IMR-90 (cell line): ENCODE results near the gene PGK2. TPM values are rescaled to one million over a fixed set of nuclear protein-coding genes. Genes with fewer than 3 reads are reported as not detected.

Experiments used
- ATAC-seq: fragments of 200-7000 bp; cut with Tn5 transposase; 2 replicates; pipeline ENCODE4 v1.9.1; 2020; ENCODE audit warnings: low read depth, mild to moderate bottlenecking, moderate library complexity
- BruUV-seq: library from RNA; stranded (reverse); fragments of 400-500 nt; replicated peaks from 2 replicates; lab custom pipeline; 2021; lab: Mats Ljungman, UMichigan
- CTCF ChIA-PET: fragments of 300-600 bp; formaldehyde crosslinking; extraction: SDS; loops from one replicate; lab custom pipeline; 2021; ENCODE audit warnings: antibody characterized with exemption; lab: Yijun Ruan, JAX
- POLR2A ChIA-PET: fragments of 300-600 bp; sonication (Branson Sonifier 250); formaldehyde crosslinking; loops from one replicate; lab custom pipeline; 2022; ENCODE audit warnings: antibody characterized with exemption; ENCODE audit not compliant: unreplicated experiment; lab: Charles Lee
- DNase-seq: peaks from one replicate; pipeline ENCODE4 v3.0.0; 2013
- H2AFZ ChIP-seq: replicated peaks from 2 replicates; pipeline ENCODE3; 2013; ENCODE audit warnings: low read length, mild to moderate bottlenecking; ENCODE audit not compliant: poor library complexity
- H2AK5ac ChIP-seq: 2 replicates; pipeline ENCODE4 v1.6.1; 2013; ENCODE audit warnings: low read depth, low read length, inconsistent platforms
- H2AK9ac ChIP-seq: replicated peaks from 2 replicates; pipeline ENCODE3; 2013; ENCODE audit warnings: mild to moderate bottlenecking, low read depth, low read length, moderate library complexity; ENCODE audit not compliant: poor library complexity
- H2BK120ac ChIP-seq: 2 replicates; pipeline ENCODE4 v1.6.1; 2013; ENCODE audit warnings: low read depth, low read length, inconsistent platforms
- H2BK15ac ChIP-seq: 3 replicates; pipeline ENCODE4 v1.6.1; 2013; ENCODE audit warnings: low read depth, low read length, inconsistent platforms
- H2BK20ac ChIP-seq: 2 replicates; pipeline ENCODE4 v1.6.1; 2013; ENCODE audit warnings: low read depth, mild to moderate bottlenecking, inconsistent platforms, low read length, moderate library complexity
- H2BK5ac ChIP-seq: 2 replicates; pipeline ENCODE4 v1.6.1; 2013; ENCODE audit warnings: mild to moderate bottlenecking, low read depth, low read length, inconsistent platforms; ENCODE audit not compliant: poor library complexity, severe bottlenecking
- H3K14ac ChIP-seq: replicated peaks from 2 replicates; pipeline ENCODE4 v1.6.1; 2013; ENCODE audit warnings: low read depth, low read length, inconsistent platforms
- H3K18ac ChIP-seq: 2 replicates; pipeline ENCODE4 v1.6.1; 2013; ENCODE audit warnings: low read depth, low read length, control low read depth
- H3K23ac ChIP-seq: 2 replicates; pipeline ENCODE4 v1.6.1; 2013; ENCODE audit warnings: low read depth, low read length, inconsistent platforms
- H3K27ac ChIP-seq: 2 replicates; pipeline ENCODE4 v1.5.1; 2013; ENCODE audit warnings: mild to moderate bottlenecking, control low read depth, low read length; ENCODE audit not compliant: insufficient read depth
- H3K27me3 ChIP-seq: 2 replicates; pipeline ENCODE4 v1.6.1; 2013; ENCODE audit warnings: low read length; ENCODE audit not compliant: control insufficient read depth, insufficient read depth
- H3K36me3 ChIP-seq: 2 replicates; pipeline ENCODE4 v1.6.1; 2013; ENCODE audit warnings: low read length, mixed read lengths; ENCODE audit not compliant: control insufficient read depth, insufficient read depth
- H3K4ac ChIP-seq: 2 replicates; pipeline ENCODE4 v1.6.1; 2013; ENCODE audit warnings: low read depth, low read length, inconsistent platforms
- H3K4me1 ChIP-seq: 2 replicates; pipeline ENCODE4 v1.6.1; 2013; ENCODE audit warnings: low read length, mixed read lengths; ENCODE audit not compliant: control insufficient read depth, insufficient read depth
- H3K4me2 ChIP-seq: 2 replicates; pipeline ENCODE4 v1.6.1; 2013; ENCODE audit warnings: low read depth, mild to moderate bottlenecking, control low read depth, low read length, moderate library complexity
- H3K4me3 ChIP-seq: 2 replicates; pipeline ENCODE4 v1.5.1; 2013; ENCODE audit warnings: low read depth, mild to moderate bottlenecking, control low read depth, low read length, moderate library complexity; ENCODE audit not compliant: insufficient read depth
- H3K56ac ChIP-seq: 2 replicates; pipeline ENCODE4 v1.6.1; 2013; ENCODE audit warnings: low read length, inconsistent platforms; ENCODE audit not compliant: insufficient read depth; ENCODE audit errors: extremely low read depth
- H3K79me1 ChIP-seq, 2 experiments: 2 replicates each; pipeline ENCODE4 v1.6.1; 2013; ENCODE audit warnings: low read length in 2 of 2, inconsistent platforms in 1 of 2, low read depth in 1 of 2
- H3K9ac ChIP-seq: 2 replicates; pipeline ENCODE4 v1.6.1; 2013; ENCODE audit warnings: low read depth, low read length, control low read depth
- H3K9me1 ChIP-seq: 2 replicates; pipeline ENCODE4 v1.6.1; 2013; ENCODE audit warnings: low read length, inconsistent platforms; ENCODE audit not compliant: insufficient read depth
- H3K9me3 ChIP-seq: 2 replicates; pipeline ENCODE4 v1.6.1; 2013; ENCODE audit warnings: low read length; ENCODE audit not compliant: control insufficient read depth, insufficient read depth
- H4K20me1 ChIP-seq: 2 replicates; pipeline ENCODE4 v1.6.1; 2013; ENCODE audit warnings: low read length, inconsistent platforms; ENCODE audit not compliant: insufficient read depth
- H4K5ac ChIP-seq: 2 replicates; pipeline ENCODE4 v1.6.1; 2013; ENCODE audit warnings: mild to moderate bottlenecking, low read depth, low read length, control low read depth
- H4K8ac ChIP-seq, 2 experiments: 2 replicates each; pipeline ENCODE4 v1.6.1; 2013; ENCODE audit warnings: low read depth in 2 of 2, low read length in 2 of 2, control low read depth in 1 of 2, inconsistent platforms in 1 of 2
- H4K91ac ChIP-seq: 2 replicates; pipeline ENCODE4 v1.6.1; 2013; ENCODE audit warnings: low read depth, low read length, inconsistent platforms; ENCODE audit not compliant: insufficient read depth
- BHLHE40 ChIP-seq: fragments of 150-350 bp; IDR thresholded peaks from 2 replicates; pipeline ENCODE4 v1.6.1; 2016; ENCODE audit warnings: mild to moderate bottlenecking, low read depth, low read length
- CEBPB ChIP-seq: IDR thresholded peaks from 2 replicates; pipeline ENCODE4 v1.6.1; 2012; ENCODE audit warnings: low read depth, low read length, improper control_type of control experiment
- CHD1 ChIP-seq: IDR thresholded peaks from 2 replicates; pipeline ENCODE4 v1.6.1; 2012; ENCODE audit warnings: low read depth, low read length, improper control_type of control experiment
- CTCF ChIP-seq: conservative IDR thresholded peaks from 2 replicates; pipeline ENCODE4 v1.5.1; 2012; ENCODE audit warnings: mild to moderate bottlenecking, low read depth, low read length, improper control_type of control experiment
- ELK1 ChIP-seq: fragments of 150-350 bp; IDR thresholded peaks from 2 replicates; pipeline ENCODE4 v1.6.1; 2016; ENCODE audit warnings: low read depth, mild to moderate bottlenecking, low read length, moderate library complexity, borderline replicate concordance
- FOS ChIP-seq: fragments of 150-350 bp; IDR thresholded peaks from 2 replicates; pipeline ENCODE4 v1.6.1; 2016; ENCODE audit warnings: low read depth, low read length
- MAFK ChIP-seq: IDR thresholded peaks from 2 replicates; pipeline ENCODE4 v1.6.1; 2012; ENCODE audit warnings: low read depth, low read length, improper control_type of control experiment
- MAZ ChIP-seq: IDR thresholded peaks from 2 replicates; pipeline ENCODE4 v1.6.1; 2012; ENCODE audit warnings: low read depth, mild to moderate bottlenecking, low read length, improper control_type of control experiment, moderate library complexity, borderline replicate concordance
- MXI1 ChIP-seq: IDR thresholded peaks from 2 replicates; pipeline ENCODE4 v1.6.1; 2012; ENCODE audit warnings: low read depth, mild to moderate bottlenecking, low read length, moderate library complexity, borderline replicate concordance
- NFE2L2 ChIP-seq: fragments of 150-350 bp; IDR thresholded peaks from 2 replicates; pipeline ENCODE4 v1.6.1; 2016; ENCODE audit warnings: low read depth, mild to moderate bottlenecking, low read length
- POLR2A ChIP-seq: IDR thresholded peaks from 2 replicates; pipeline ENCODE4 v1.6.1; 2012; ENCODE audit warnings: mild to moderate bottlenecking, low read depth, low read length
- RAD21 ChIP-seq: IDR thresholded peaks from 2 replicates; pipeline ENCODE4 v1.6.1; 2012; ENCODE audit warnings: low read length, improper control_type of control experiment
- RCOR1 ChIP-seq: IDR thresholded peaks from 2 replicates; pipeline ENCODE4 v1.6.1; 2012; ENCODE audit warnings: mild to moderate bottlenecking, low read length, improper control_type of control experiment; ENCODE audit not compliant: insufficient replicate concordance
- RFX5 ChIP-seq: IDR thresholded peaks from 2 replicates; pipeline ENCODE4 v1.8.0; 2012; ENCODE audit warnings: low read depth, mild to moderate bottlenecking, low read length, moderate library complexity
- SMC3 ChIP-seq: fragments of 150-350 bp; IDR thresholded peaks from 2 replicates; pipeline ENCODE4 v1.6.1; 2016; ENCODE audit warnings: low read depth, mild to moderate bottlenecking, antibody characterized with exemption, low read length, moderate library complexity
- USF2 ChIP-seq: fragments of 150-350 bp; IDR thresholded peaks from 2 replicates; pipeline ENCODE4 v1.6.1; 2017; ENCODE audit warnings: mild to moderate bottlenecking, antibody characterized with exemption, low read length, low read depth
- WGBS, 2 experiments: methylation state at CpG; one replicate each; pipeline versions ENCODE4 v1.1.5 to v1.1.7; 2013; ENCODE audit warnings: missing lambda C conversion rate in 2 of 2; ENCODE audit not compliant: insufficient read length in 1 of 2; ENCODE audit errors: extremely low coverage in 2 of 2; 5-methylcytosine and 5-hydroxymethylcytosine counted together
- dilution Hi-C: fragments of 300-500 bp; cut with HindIII; formaldehyde crosslinking; loops from one replicate; pipeline ENCODE4 v1.14.3; 2018; ENCODE audit warnings: low sequenced_read_pairs; ENCODE audit not compliant: unreplicated experiment
- in situ Hi-C: fragments of 300-500 bp; cut with MboI; formaldehyde crosslinking; loops from 3 replicates; pipeline ENCODE4 v1.14.3; 2019; ENCODE audit warnings: low sequenced_read_pairs, inconsistent platforms, mixed read lengths
- intact Hi-C: fragments of 100-400 bp; cut with micrococcal nuclease; formaldehyde crosslinking; loops from 2 replicates; pipeline ENCODE4 v1.10.0; 2022
- polyA plus RNA-seq, 3 experiments: library from polyadenylated mRNA; depleted of rRNA; stranded (reverse); fragments of >200 nt; gene quantifications; 2 replicates each; pipeline ENCODE4 v1.2.3, GENCODE V29; 2012; ENCODE audit warnings: low replicate concordance in 1 of 3
- total RNA-seq: library from RNA; depleted of rRNA; stranded (reverse); fragments of >200 nt; gene quantifications from 2 replicates; pipeline ENCODE4 v1.2.3, GENCODE V29; 2012

PGK2 gene
- total and polyA plus RNA-seq, 2 of the 4 experiments (the other 2 are of a cell fraction) = not detected

- Histone ChIP-seq H3K79me1 (no peaks in the 10 kb centered on the region), H3K27ac (no peak overlapping the region), H3K9me1 (no peaks in the 10 kb centered on the region), H3K14ac (no peak overlapping the region), H3K18ac (no peak overlapping the region), H3K27me3 (no peaks in the 10 kb centered on the region), H2BK5ac (no peak overlapping the region), H3K4me1 (no peaks in the 10 kb centered on the region), H2BK15ac (no peak overlapping the region), H3K4me2 (no peak overlapping the region), H3K36me3 (no peaks in the 10 kb centered on the region), H2AFZ (no peak overlapping the region), H4K20me1 (no peaks in the 10 kb centered on the region), H2BK20ac (no peak overlapping the region), H3K9me3 (no peaks in the 10 kb centered on the region), H3K9ac (no peak overlapping the region), H4K8ac (no peak overlapping the region), H3K56ac (no peak overlapping the region), H3K4ac (no peak overlapping the region), H3K4me3 (no peak overlapping the region), H2BK120ac (no peak overlapping the region), H4K91ac (no peak overlapping the region), H2AK5ac (no peak overlapping the region), H2AK9ac (no peak overlapping the region), H3K23ac (no peak overlapping the region), H4K5ac (no peak overlapping the region)
- no peak for ATAC-seq
- TF ChIP-seq MAZ (no peak), RCOR1 (no peak), MXI1 (no peak), CTCF (no peak), RFX5 (no peak), CEBPB (no peak), ELK1 (no peak), FOS (no peak), RAD21 (no peak), CHD1 (no peak), MAFK (no peak), POLR2A (no peak), SMC3 (no peak), BHLHE40 (no peak), NFE2L2 (no peak), USF2 (no peak)
- dilution Hi-C loops (no loop called here), in situ Hi-C loops (no loop called here), intact Hi-C loops (no loop called here)
- BruUV-seq = no TSS peak
- CTCF ChIA-PET = no interaction called here
- DNase-seq = no peak
- no CpG with 5 or more reads among the region's 4 CpGs for WGBS, 2 experiments
- POLR2A ChIA-PET = no interaction called here
Measured at GRCh38 chr6:49736017-49736508, 51.0 kb downstream of the PGK2 start.
